Endothelial cell of umbilical vein (primary cell): ENCODE data around the gene RPUSD4. TPM values are rescaled to one million over a fixed set of nuclear protein-coding genes. Genes with fewer than 3 reads are reported as not detected.

ENCODE experiments used
- BruUV-seq: library from RNA; stranded (reverse); fragments of 400-500 nt; replicated peaks from 2 replicates; lab custom pipeline; 2021; lab: Mats Ljungman, UMichigan
- CTCF ChIA-PET: fragments of 300-600, 350-600 bp; sonication (Branson Sonifier 250); formaldehyde crosslinking; loops from one replicate; lab custom pipeline; 2021; ENCODE audit warnings: antibody characterized with exemption, inconsistent platforms; lab: Charles Lee
- POLR2A ChIA-PET: fragments of 300-600, 350-600 bp; sonication (Branson Sonifier 250); formaldehyde crosslinking; loops from one replicate; lab custom pipeline; 2021; ENCODE audit warnings: antibody characterized with exemption, inconsistent platforms; lab: Charles Lee
- DNase-seq: peaks from one replicate; pipeline ENCODE4 v3.0.0-alpha.2; 2011; ENCODE audit warnings: low read depth, low spot score
- FAIRE-seq: peaks from 2 replicates; lab custom pipeline; 2011; peaks lifted over from hg19 to GRCh38; lab: Jason Lieb, UNC
- H2AFZ ChIP-seq: 2 replicates; pipeline ENCODE4 v1.6.0; 2012; ENCODE audit warnings: low read depth, low read length, control low read depth, inconsistent platforms
- H3K27ac ChIP-seq: 2 replicates; pipeline ENCODE4 v1.5.1; 2011; ENCODE audit warnings: low read depth, mild to moderate bottlenecking, control low read depth, low read length, moderate library complexity; ENCODE audit not compliant: insufficient read depth
- H3K27me3 ChIP-seq, 2 experiments: 2 replicates each; pipeline versions ENCODE4 v1.6.0 to v1.6.1; 2011; ENCODE audit warnings: low read length in 2 of 2, mixed read lengths in 1 of 2; ENCODE audit not compliant: control insufficient read depth in 2 of 2, insufficient read depth in 2 of 2
- H3K36me3 ChIP-seq, 2 experiments: 2 replicates in 1 of 2; 3 replicates in 1 of 2; pipeline ENCODE4 v1.5.1; 2011; ENCODE audit warnings: low read length in 2 of 2, mild to moderate bottlenecking in 1 of 2, moderate library complexity in 1 of 2; ENCODE audit not compliant: control insufficient read depth in 2 of 2, insufficient read depth in 2 of 2; ENCODE audit errors: extremely low read depth in 1 of 2
- H3K4me1 ChIP-seq: 3 replicates; pipeline ENCODE4 v1.5.1; 2011; ENCODE audit warnings: mild to moderate bottlenecking, low read length; ENCODE audit not compliant: control insufficient read depth, insufficient read depth; ENCODE audit errors: extremely low read depth
- H3K4me2 ChIP-seq: 2 replicates; pipeline ENCODE4 v1.6.1; 2011; ENCODE audit warnings: low read length, control low read depth, mixed read lengths; ENCODE audit not compliant: insufficient read depth
- H3K4me3 ChIP-seq, 3 experiments: fragments of 200-600 bp in 1 of 3; sonication (generic), shearing (Covaris generic) in 1 of 3; replicated peaks in 1 of 3; 2 replicates each; pipeline ENCODE4 v1.5.1; 2011 to 2016; ENCODE audit warnings: control low read depth in 3 of 3, low read length in 3 of 3, mild to moderate bottlenecking in 2 of 3, inconsistent platforms in 1 of 3, low read depth in 1 of 3, moderate library complexity in 1 of 3; ENCODE audit not compliant: insufficient read depth in 1 of 3
- H3K79me2 ChIP-seq: 2 replicates; pipeline ENCODE4 v1.6.0; 2012; ENCODE audit warnings: low read length, inconsistent platforms; ENCODE audit not compliant: control insufficient read depth, insufficient read depth
- H3K9ac ChIP-seq: replicated peaks from 2 replicates; pipeline ENCODE3; 2011; ENCODE audit warnings: low read length, control low read depth; ENCODE audit not compliant: insufficient read depth; ENCODE audit errors: extremely low read depth
- H3K9me1 ChIP-seq: replicated peaks from 3 replicates; pipeline ENCODE4 v1.6.0; 2011; ENCODE audit warnings: mild to moderate bottlenecking, low read length; ENCODE audit not compliant: control insufficient read depth, insufficient read depth; ENCODE audit errors: extremely low read depth
- H3K9me3 ChIP-seq: replicated peaks from 2 replicates; pipeline ENCODE4 v1.5.1; 2012; ENCODE audit warnings: low read length, inconsistent platforms; ENCODE audit not compliant: control insufficient read depth, insufficient read depth
- H4K20me1 ChIP-seq: replicated peaks from 2 replicates; pipeline ENCODE3; 2011; ENCODE audit warnings: mild to moderate bottlenecking, low read length; ENCODE audit not compliant: control insufficient read depth, insufficient read depth; ENCODE audit errors: extremely low read depth
- CTCF ChIP-seq, 2 donors: IDR thresholded peaks; 1 replicate in 1 of 2; 2 replicates in 1 of 2; pipeline ENCODE4 v1.5.1; 2011; ENCODE audit warnings: low read length in 2 of 2, mild to moderate bottlenecking in 2 of 2, moderate library complexity in 2 of 2, control low read depth in 1 of 2, inconsistent platforms in 1 of 2, low read depth in 1 of 2; ENCODE audit not compliant: insufficient read depth in 1 of 2; ENCODE audit errors: extremely low read depth in 1 of 2
- EZH2 ChIP-seq: IDR thresholded peaks from 2 replicates; pipeline ENCODE4 v1.6.1; 2012; ENCODE audit warnings: borderline replicate concordance, low read depth, mild to moderate bottlenecking, moderate library complexity, low read length, inconsistent platforms; ENCODE audit not compliant: severe bottlenecking
- FOS ChIP-seq: IDR thresholded peaks from 2 replicates; pipeline ENCODE4 v1.6.1; 2011; ENCODE audit warnings: mild to moderate bottlenecking, low read length, moderate library complexity, borderline replicate concordance; ENCODE audit not compliant: insufficient read depth
- GATA2 ChIP-seq: IDR thresholded peaks from 2 replicates; pipeline ENCODE4 v1.7.0; 2011; ENCODE audit warnings: low read depth, mild to moderate bottlenecking, moderate library complexity, mixed read lengths, low read length; ENCODE audit not compliant: insufficient read length, insufficient read depth
- MAX ChIP-seq: IDR thresholded peaks from 2 replicates; pipeline ENCODE4 v1.6.1; 2011; ENCODE audit not compliant: insufficient read depth, insufficient read length
- POLR2A ChIP-seq: IDR thresholded peaks from 2 replicates; pipeline ENCODE4 v1.6.1; 2012; ENCODE audit warnings: low read depth, mild to moderate bottlenecking, control low read depth, low read length
- dilution Hi-C: fragments of 300-500 bp; cut with MboI; formaldehyde crosslinking; loops from one replicate; pipeline ENCODE4 v1.15.0; 2019; ENCODE audit warnings: low sequenced_read_pairs; ENCODE audit not compliant: extremely low pct_ligation_motif_present
- intact Hi-C: fragments of 100-400 bp; cut with micrococcal nuclease; formaldehyde crosslinking; loops from one replicate; pipeline ENCODE4 v1.10.0; 2022
- polyA plus RNA-seq, 4 experiments: library from polyadenylated mRNA; depleted of rRNA in 3 of 4; stranded (reverse) in 3 of 4; unstranded in 1 of 4; fragments of >200 nt; gene quantifications; 2 replicates each; pipeline versions ENCODE4 v1.2.1 to v1.2.3, GENCODE V29; 2011 to 2012; ENCODE audit warnings: missing spikeins in 1 of 4
- total RNA-seq: library from RNA; stranded (reverse); gene quantifications from 2 replicates; pipeline ENCODE4 v1.2.3, GENCODE V29; 2021

RPUSD4 gene
- total and polyA plus RNA-seq, 2 donors (not counting 3 experiments of a cell fraction or from before 2014, with no cell fraction given), result 37.8 to 40.8 TPM

GRCh38 chr11:126163074-126163700 lies 48.3 kb downstream of the RPUSD4 start:
- dilution Hi-C loops, result no loop called here
- intact Hi-C loops, result no loop called here
- Histone ChIP-seq H3K27me3 (peaks cover 0 to 6% of the 10 kb centered on the region in 2 experiments), H2AFZ (no peak overlapping the region), H3K36me3 (no peaks in the 10 kb centered on the region), H4K20me1 (no peaks in the 10 kb centered on the region), H3K79me2 (no peaks in the 10 kb centered on the region), H3K4me1 (no peaks in the 10 kb centered on the region), H3K4me2 (no peak overlapping the region), H3K9ac (no peak overlapping the region), H3K9me3 (no peaks in the 10 kb centered on the region), H3K9me1 (no peaks in the 10 kb centered on the region), H3K27ac (no peak overlapping the region), H3K4me3 (no peak overlapping the region)
- TF ChIP-seq CTCF (IDR thresholded peaks at IDR 0.05; ENCODE audit: extremely low read depth in 1 of 2, insufficient read depth in 1 of 2, low read depth in 1 of 2, low read length in 2 of 2) (no peak), FOS (no peak), EZH2 (no peak)
- ChIA-PET CTCF (no interaction called here), POLR2A (no interaction called here)
- no TSS peak for BruUV-seq
- no peak for FAIRE-seq
- DNase-seq, result no peak

GRCh38 chr11:126162306-126163030 lies 49.0 kb downstream of the RPUSD4 start:
- Histone ChIP-seq H3K9ac (no peak overlapping the region), H3K79me2 (no peaks in the 10 kb centered on the region), H3K4me1 (no peaks in the 10 kb centered on the region), H3K27me3 (peaks cover 0 to 6% of the 10 kb centered on the region in 2 experiments), H3K4me3 (no peak overlapping the region), H3K36me3 (no peaks in the 10 kb centered on the region), H2AFZ (no peak overlapping the region), H3K9me3 (no peaks in the 10 kb centered on the region), H3K9me1 (no peaks in the 10 kb centered on the region), H4K20me1 (no peaks in the 10 kb centered on the region), H3K27ac (no peak overlapping the region), H3K4me2 (no peak overlapping the region)
- FAIRE-seq (no peak), DNase-seq (no peak)
- BruUV-seq, result no TSS peak
- POLR2A ChIA-PET, result no interaction called here
- TF ChIP-seq EZH2, result no peak
- no peak for TF ChIP-seq POLR2A
- TF ChIP-seq MAX, result no peak
- TF ChIP-seq FOS, result no peak
- no peak for TF ChIP-seq GATA2
- CTCF ChIA-PET, result no interaction called here
- dilution Hi-C loops, result no loop called here
- intact Hi-C loops, result no loop called here
